ENCODE measurements around the gene SH3TC1. TPM values are rescaled to one million over a fixed set of nuclear protein-coding genes. Genes with fewer than 3 reads are reported as not detected.

SH3TC1 gene
- total RNA-seq, 1 donor from 2014 or later: 82.8 TPM

DNA sequence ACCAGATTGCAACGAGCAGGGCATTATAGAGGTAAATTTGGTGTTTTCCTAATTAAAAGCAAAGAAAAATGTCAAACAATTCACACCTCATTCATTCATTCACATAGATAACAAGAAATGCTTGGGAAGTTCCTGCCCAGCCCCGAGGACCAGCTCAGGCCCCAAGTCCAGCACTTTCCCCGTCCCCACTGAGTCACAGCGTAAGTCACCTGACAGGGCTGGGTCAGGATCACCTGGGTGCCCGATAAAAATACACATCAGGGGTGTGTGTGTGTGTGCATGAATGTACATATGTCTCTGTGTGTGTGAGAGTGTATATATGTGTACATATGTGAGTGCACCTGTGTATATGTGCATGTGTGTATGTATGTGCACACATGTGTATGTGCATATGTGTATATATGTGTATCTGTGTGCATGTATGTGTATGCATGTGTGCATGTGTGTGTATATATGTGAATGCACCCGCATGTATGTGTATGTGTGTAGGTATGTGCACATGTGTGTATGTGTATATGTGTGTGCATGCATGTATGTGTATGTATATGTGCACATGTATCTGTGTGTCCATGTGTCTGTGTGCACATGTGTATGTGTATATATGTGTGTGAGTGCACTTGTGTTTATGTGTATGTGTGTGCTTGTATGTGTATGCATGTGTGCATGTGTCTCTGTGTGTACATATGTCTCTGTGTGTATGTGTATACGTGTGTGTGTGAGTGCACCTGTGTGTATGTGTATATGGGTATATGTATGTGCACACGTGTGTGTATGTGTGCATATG, 18.6 kb upstream of the SH3TC1 start:
- DNase-seq (ENCODE audit: low read depth in 2 of 2): no peak

GRCh38 chr4:8181119-8181518, 18.0 kb upstream of the SH3TC1 start:
- no peak for DNase-seq (ENCODE audit: low read depth in 2 of 2)

DNA sequence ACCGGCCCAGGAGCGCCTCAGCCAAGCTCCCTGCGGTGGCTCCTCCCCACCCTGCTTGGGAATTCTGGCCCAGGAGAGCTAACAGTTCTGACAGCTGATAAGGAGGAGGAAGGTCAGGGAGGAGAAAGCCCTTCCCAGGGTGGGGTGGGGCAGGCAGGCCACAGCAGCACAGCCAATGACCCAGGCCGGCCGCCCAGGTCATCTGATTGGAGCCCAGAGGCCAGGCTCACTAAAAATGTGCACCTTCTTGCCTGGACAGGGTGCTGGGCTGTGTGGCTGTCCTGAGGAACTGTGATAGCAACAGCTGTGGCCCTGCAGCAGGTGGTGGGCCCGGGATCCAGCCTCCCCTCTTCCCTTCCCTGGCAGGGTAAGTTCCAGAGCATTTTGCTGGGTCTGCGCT, 17.2 kb upstream of the SH3TC1 start:
- no peak for DNase-seq (ENCODE audit: low read depth in 2 of 2)

- DNase-seq (ENCODE audit: low read depth in 2 of 2): no peak
Measured at GRCh38 chr4:8182294-8182693, 16.8 kb upstream of the SH3TC1 start.

DNA sequence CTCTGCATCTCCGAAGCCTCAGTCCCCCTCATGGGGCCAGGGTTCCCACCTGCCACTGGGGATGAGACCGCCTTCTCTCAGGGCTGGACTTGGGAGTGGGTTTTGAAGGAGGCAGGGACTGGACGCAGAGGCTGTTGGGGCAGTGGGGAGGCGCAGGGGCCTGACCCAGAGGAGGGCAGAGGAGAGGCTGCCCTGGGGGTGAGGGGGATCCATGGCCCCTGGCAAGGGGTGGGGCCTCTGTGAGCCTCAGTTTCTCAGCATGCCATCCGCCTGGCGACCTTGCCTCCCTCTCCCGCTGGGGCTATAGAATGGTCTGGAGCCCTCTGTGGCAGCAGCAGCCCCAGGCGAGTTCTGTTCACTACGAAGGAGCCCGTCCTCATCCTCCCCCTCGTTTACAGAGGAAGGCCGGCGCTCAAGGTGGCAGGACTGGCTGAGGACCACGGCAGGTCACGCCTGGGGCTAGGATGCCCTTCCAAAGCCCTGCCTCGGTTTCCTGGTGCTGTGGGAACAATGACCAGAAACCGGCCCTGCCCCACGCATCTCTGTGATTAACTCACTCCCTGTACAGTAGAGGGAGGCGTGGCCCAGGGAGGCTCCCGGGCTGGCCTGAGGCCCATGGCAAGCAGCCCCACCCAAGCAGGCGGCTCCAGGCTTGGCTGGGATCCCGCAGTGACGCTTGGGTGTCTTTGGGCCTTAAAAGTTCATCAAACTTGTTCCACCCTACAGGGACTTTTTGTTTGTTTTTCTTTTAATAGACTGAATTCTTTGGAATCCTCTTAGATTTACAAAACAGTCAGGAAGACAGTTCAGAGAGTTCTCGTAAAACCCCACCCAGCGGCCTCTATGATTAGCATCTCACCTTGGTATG, 16.0 kb upstream of the SH3TC1 start:
- peak in 1 of 2 donors; percentile 84 for DNase-seq (ENCODE audit: low read depth in 2 of 2)

GRCh38 chr4:8184061-8184460, 15.0 kb upstream of the SH3TC1 start:
- no peak for DNase-seq (ENCODE audit: low read depth in 2 of 2)

- DNase-seq (ENCODE audit: low read depth in 2 of 2): no peak
Measured at GRCh38 chr4:8185295-8185694, 13.8 kb upstream of the SH3TC1 start.

DNA sequence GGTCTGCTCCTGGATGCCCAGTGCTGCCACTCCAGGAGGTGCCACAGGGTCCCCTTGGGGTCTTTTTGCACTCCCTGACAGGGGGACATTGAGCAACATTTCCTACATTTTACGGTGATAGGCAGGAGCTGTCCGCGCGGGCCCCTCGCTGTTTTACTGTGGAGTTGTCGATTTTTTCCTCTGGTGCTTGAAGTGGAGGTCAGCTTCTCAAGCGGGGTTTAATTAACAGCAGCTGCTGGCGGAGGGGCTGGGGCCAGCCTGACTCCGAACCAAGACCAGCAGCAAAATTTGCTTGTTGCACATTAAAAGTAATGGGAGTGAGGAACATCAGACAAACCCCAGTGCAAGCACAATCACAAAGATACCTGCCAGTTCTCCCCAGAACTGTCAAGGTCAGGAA, 13.2 kb upstream of the SH3TC1 start:
- DNase-seq (ENCODE audit: low read depth in 2 of 2): no peak

DNA sequence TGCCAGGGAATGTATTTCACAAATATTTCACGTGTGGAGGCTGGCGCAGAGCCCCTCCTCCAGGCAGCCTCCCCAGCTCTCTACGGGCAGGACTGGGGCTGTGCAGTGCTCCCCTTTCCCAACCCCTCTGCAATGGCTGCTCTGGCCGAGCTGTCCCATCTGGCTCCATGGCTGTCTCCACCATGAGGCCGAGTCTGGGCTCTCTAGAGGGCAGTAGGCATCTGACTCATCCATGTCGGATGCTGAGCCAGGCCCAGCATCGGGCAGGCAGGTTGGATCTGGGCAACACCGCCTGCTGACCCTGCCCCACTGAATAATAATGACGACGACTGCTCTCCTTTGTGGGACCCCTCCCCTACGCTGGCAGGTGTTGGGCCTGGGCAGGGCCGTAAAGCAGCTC, 11.0 kb upstream of the SH3TC1 start:
- peak in 1 of 2 donors; percentile 57 for DNase-seq (ENCODE audit: low read depth in 2 of 2)

GRCh38 chr4:8188743-8189550, 10.1 kb upstream of the SH3TC1 start:
- DNase-seq (ENCODE audit: low read depth in 2 of 2): peak in 1 of 2 donors; percentile 34

DNA sequence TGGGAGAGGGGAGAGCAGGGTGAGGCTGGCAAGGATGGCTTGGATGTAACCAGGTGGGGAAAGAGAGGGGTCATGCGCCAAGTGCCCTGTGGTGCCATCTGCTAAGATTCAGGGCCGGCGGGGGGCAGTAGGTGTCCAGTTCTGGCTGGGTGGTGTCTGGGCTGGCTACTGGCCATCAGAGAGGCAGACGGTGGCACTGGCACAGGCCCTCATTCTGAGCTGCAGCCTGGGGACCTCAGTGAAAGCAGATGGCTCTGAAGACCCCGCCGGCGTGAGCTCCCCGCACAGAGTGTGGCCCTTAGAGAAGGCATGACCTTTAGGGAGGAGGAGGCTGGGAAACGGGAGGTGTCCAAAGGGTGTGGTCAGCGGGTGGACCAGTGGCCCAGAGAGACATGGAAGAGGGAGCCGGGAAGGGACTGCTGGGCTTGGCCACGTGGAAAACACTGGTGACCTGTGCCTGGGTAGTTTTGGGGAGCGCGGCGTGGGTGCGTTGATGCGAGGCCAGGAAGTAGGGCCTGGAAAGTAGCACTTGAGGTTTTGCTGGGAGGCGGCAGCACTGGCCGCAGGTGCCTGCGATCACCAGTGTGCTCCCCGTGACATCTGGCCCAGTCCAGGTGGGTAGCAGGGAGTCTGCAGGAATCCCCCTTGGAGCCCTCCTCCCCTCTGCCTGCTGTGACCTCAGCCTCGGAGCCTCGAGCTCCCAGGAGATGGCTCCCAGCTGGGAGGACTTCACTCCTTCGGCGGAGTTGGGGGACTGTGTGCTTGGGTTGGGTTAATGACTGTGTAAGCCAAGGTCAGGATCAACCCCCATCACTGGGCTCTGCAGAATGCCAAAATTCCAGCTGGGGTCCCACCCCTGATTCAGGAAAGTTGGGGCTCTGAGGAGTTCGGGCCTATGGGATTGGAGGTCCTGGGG, 9.3 kb upstream of the SH3TC1 start:
- DNase-seq (ENCODE audit: low read depth in 2 of 2): no peak

DNA sequence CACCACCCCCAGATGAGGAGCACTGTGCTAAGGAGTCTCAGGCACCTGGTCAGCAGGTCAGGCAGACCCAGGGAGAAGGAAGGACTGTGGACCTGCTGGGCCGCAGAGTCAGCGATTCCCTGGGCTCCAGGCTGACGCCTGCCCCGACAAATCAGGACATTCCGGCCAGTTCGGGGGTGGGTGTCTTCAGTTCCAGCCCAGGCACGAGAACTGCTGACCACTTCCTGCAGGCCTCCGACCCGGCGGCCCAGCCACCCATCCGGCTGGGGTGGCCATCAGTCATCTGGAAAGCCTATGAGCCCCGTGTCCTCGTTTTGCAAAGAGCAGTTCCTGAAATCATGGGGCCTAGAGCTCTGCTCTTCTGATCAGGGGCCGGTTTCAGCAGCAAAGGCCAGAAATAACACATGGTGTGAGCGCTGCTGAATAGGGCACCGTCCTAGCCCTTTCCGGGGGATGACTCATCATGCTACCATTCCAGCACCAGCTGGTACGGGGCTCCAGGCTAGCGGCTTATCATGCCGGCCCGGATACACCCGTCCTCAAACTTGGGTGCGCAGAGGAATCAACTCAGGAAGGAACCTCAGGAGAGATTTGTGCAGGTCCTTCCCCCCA, 7.8 kb upstream of the SH3TC1 start:
- peak; percentile 94 to 99 for DNase-seq (ENCODE audit: low read depth in 2 of 2)

DNA sequence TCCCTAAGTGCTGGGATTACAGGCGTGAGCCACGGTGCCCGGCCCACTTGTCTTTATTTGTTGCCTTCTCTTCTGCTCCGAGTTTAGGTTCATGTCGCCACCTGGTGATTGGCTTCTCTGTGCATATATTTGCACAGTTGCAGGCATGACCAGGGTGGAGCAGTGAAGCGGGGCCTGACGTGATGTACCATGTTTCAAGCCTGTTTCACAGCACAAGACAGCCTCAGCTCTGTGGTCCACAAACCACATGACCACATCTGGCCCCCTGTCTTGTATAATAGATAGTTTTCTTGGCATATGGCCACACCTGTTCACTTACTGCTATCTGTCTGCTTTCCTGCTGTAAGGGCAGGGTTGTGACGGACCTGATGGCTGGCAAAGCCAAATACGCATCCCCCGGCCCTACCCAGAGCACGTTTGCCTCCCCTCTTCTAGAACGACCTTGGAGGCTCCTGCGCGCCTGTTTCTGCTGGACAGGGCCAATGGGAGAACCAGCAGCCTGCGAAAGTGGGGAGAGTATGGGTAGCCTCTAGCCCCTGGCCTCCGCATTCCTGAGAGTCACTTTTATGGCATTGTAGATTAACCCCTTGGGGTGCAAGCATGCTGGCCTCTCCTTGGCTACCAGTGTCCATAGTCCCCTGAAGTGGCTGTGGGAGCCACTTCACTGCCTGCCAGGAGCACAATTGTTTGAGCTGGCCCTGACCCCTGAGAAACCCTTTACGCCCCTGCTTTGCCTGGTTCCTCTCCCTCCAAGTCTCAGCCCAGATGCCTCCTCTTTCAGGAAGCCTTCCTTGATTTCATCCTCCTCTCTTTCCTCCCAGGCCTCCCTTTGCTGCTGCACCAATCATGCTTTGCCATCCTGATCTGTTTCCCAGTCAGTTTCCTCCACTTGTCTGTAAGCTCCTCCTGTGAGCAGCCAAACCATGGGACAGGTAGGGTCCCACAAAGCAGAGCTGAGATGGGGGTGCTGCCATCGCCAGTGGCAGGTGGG, 6.0 kb upstream of the SH3TC1 start:
- DNase-seq (ENCODE audit: low read depth in 2 of 2): peak; percentile 60 to 81

- DNase-seq (ENCODE audit: low read depth in 2 of 2): peak in 1 of 2 donors; percentile 53
Measured at GRCh38 chr4:8194306-8195242, 4.5 kb upstream of the SH3TC1 start.

DNA sequence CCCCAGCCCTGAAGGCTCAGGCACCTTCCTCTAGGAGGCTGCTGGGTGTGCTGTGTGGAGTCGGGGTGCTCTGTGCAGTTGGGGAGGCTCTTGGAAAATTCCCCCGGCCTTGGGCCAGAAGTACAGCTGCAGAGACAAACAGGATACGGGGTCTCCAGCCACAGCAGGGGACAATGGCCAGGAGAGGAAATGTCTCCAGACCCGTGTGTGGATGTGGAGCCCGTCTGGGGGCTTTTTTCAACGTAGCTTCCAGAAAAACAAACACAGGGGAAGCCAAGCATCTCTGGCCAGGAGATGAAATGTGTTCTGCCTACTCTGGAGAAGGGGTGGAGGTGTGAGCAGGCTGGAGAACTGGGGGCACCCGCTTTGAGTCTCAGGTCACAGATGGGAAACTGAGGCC, 3.7 kb upstream of the SH3TC1 start:
- DNase-seq (ENCODE audit: low read depth in 2 of 2): peak; percentile 43 to 88

- DNase-seq (ENCODE audit: low read depth in 2 of 2): peak in 1 of 2 donors; percentile 49
Measured at GRCh38 chr4:8195841-8196458, 3.1 kb upstream of the SH3TC1 start.

DNA sequence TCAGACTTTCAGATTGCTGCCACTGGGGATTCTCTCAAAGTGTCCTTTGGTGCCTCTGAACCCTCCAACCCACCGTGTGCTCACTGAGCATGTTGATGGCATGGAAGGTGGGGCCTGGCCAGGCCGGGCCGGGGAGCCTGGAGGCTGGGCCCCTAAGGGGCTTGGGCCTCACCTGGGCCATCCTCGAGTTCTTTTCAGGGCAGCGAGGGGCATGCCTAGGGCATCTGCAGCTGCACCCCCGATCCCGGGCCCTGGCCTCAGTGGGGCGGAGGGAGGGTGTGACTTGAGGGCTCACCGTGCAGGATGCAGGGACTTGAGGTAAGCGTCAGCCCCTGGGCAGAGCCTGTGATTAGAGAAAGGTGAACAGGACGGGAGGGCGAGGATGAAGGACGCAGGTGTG, 1.6 kb upstream of the SH3TC1 start:
- DNase-seq (ENCODE audit: low read depth in 2 of 2): no peak

Data from dermis microvascular lymphatic vessel endothelial cell (primary cell).